DMS114 treated with DMSO at 0.1 percent for 48 hours (cell line): ENCODE data around the gene RPTOR.

Experiments
- DNase-seq: peaks from one replicate; lab custom pipeline; 2025; ENCODE audit not compliant: unreplicated experiment; lab: John Stamatoyannopoulos, UW

RPTOR gene

GRCh38 chr17:80939151-80940145 lies 394.8 kb downstream of the RPTOR start:
- DNase-seq: no peak

DNA sequence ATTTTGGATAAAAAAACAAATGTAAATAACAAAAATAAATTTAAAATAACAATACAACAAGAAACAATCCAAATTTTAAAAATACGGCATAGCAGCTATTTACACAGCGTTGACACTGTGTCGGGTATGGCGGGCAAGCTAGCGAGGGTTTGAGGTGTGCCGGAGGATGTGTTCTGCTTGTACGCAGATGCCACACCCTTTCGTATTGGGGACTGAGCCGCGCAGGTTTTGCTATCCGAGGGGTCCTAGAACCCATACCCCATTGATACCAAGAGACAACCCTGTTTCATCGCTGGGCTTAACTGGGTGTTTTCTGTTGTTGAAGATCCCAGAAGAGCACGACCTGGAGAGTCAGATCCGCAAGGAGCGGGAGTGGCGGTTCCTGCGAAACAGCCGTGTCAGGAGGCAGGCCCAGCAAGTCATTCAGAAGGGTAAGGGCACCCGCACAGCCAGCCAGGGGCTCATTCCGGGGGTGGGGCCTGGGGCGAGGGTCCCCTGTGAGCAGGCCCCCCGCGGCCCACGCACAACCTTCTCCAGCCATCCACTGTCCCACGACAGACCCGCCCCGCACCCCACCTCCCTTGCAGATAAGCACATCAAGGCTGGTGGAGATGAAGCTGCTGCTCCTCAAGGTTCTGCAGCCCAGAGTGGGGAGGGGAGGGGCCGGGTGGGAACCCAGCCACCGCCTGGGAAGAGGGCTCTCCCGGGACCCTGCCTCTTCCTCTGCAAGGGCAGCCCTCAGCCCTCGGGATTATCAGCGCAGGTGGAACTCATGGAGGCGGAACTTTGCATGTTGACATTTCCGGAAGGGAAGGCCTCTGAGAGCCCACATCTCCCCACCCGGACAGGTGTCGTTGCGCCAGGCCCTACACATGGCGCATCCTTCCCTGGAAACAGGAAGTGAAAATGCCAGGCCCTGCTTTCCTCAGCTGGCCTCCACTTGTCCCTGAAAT lies 395.8 kb downstream of the RPTOR start:
- DNase-seq: no peak

DNA sequence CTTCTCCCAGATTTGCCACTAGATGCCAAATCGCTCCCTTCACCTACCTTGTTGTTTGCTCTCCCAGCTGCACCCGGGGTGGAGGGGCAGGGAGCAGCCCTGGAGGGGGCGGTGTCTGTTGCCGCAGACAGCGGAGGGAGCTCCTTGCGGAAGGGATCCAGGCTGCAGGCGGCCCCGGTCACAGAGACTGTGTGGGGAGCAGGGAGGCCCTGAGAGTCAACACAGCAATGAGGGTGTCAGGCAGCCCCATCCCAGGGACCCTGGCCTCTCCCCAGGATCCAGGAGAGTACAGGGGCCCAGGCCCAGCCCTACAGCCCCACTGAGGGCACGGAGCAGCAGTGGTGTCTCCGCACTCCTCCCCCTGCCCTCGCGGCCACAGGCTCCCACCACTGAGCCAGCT lies 396.5 kb downstream of the RPTOR start:
- DNase-seq: no peak

DNA sequence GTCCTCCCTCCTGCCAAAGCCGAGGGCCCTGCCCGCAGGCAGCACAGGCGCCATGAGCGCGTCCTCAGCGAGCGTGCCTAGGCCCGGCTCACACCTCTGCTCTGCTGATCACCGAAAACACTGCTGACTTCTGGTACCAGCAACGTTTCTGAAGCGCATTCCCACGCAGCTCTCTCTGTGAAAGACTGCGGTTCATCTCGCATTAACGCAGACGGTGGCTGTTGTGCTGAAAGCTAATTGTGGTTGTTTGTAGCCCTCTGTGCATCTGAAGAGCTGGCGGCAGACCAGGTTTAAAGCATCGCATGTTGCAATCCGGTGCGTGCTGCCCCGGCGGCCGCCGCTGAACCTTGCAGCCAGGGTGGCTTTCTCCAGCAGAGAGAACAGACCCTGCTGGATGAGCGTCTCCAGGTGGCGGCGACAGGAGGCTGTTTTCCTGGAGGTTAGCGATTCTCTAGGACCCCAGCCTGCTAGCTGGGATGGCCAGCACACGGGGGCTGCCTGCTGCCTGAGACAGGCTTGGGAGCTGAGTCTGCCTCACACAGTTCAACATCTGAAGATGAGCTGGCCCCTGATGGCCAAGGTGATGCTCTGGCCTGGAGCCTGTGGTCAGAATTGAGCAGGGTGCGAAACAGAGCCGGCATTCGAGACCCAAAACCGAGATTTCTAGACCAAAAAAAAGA lies 397.2 kb downstream of the RPTOR start:
- DNase-seq: no peak

DNA sequence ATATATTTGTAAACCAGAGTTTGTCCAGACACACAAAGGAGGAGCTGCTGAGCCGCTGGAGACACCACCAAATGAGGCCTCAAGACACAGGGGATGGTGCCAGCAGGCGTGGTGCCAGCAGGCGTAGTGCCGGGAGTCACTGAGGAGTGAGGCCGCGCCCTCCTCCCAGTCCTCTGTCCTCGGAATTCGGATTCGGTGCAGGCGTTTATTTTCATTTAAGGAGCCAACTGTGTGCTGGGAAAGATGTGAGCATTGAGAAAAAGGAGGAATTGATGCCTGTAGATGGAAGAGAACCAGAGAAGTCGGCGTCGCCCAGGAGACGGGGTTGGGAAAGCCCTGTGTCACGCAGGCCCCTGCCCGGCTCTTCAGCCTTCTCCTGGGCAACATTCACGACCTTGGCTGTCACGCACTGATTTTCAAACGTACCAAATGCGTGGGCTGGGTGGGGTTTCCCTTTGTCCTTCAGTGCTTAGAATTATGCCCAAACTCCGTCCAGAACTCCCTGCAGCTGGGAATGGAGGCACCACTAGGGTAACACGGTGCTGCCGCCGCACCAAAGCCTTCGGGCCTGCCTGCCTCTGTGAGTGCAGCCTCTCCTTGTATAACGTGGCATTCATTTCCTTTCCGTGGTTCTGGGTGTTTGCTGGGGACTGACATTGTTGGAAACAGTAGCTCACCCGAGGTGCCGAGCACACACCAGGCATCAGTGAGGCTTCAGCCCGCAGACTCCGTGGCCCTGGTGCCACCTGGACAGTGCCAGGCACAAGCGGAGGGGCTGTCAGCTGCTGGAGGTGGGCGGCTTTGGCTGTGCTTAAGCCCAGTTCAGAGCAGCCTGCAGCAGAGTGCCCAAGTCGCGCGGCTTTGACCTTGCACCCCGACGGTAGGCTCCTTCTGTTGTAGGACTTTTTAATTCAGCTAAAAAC lies 398.0 kb downstream of the RPTOR start:
- DNase-seq: no peak

DNA sequence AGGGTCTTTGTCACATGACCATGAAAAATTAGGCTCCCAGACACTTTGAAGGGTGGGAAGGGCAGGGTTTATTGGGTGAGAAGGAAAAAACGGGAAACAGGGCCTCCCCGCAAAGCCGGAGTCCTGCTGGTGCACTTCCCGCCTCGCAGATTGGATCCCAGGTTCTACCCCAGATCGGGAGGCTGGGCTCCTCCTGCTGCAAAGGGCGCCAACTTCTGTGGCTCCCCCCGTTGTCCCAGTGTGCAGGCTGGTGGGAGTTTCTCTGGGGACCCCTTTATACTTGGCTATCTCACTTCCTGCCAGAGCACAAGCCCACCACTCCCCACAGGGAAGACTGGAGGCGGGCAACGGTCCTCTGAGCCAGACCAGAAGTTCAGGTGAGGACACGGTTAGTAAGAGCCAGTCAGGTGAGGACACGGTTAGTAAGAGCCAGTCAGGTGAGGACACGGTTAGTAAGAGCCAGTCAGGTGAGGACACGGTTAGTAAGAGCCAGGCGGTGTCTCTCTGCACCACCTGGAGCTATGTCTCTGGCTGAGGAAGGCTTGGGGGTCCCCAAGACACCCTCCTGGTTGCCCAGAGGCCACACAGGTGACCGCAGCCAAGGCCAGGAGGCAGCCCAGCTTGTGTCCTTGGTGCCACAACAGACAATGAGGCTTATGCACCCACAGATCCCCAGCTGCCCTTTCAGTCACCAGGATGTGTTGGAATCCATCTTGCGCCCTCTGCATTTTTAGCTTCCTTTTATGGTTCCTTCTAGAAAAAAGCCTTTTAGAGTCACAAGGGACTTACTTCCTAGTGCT lies 398.9 kb downstream of the RPTOR start:
- DNase-seq: no peak

GRCh38 chr17:80944326-80944725 lies 399.7 kb downstream of the RPTOR start:
- DNase-seq: no peak

GRCh38 chr17:80945736-80946135 lies 401.1 kb downstream of the RPTOR start:
- DNase-seq: no peak

DNA sequence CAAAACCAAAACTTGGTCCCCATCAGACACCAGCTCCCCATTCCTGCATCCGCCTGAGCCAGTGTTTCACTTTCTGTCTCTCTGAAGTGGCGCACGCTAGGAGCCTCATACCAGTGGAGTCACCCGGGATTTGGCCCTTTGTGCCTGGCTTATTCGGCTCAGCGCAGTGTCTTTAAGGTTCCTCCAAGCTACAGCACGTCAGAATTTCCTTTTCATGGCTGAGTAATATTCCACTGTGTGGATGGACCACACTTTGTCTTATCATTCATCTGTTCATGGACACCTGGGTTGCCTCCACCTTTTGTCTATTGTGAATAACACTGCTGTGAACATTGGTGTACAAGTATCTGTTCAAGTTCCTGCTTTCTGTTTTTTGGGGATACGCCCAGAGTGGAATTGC lies 401.8 kb downstream of the RPTOR start:
- DNase-seq: no peak

DNA sequence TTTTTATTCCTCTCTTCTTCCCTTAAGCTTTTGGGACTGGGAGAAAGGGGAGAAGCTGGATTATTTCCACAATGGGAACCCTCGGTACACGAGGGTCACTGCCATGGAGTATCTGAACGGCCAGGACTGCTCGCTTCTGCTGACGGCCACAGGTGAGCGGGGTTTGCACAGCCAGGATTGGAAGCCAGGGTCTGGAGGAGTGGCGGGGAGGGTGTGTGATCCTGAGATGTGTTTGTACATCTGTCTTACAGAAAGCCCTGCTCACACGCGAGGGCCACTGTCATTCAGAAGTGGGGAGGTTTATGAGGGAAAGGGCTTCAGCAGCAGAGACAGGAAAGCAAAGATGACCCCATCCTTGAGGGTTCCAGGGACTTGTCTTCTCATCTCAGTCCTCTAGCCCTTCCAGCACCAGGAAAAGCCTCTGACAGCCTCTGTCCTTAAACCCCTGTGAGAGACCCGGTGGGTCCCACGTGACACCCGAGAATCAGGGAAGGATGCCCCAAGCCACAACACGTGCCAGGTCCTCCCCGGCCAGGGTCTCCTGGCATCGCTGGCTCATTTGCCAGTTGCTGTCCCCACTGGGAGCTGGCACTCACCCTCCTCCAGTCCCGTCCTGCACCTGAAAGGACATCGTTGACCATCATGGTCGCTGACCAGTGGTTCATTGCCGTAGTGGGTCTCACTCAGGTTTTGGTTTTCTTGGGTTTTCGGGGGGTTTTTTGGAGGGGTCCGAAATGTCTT lies 402.7 kb downstream of the RPTOR start:
- no peak for DNase-seq

GRCh38 chr17:80948019-80948975 lies 403.7 kb downstream of the RPTOR start:
- DNase-seq: no peak

DNA sequence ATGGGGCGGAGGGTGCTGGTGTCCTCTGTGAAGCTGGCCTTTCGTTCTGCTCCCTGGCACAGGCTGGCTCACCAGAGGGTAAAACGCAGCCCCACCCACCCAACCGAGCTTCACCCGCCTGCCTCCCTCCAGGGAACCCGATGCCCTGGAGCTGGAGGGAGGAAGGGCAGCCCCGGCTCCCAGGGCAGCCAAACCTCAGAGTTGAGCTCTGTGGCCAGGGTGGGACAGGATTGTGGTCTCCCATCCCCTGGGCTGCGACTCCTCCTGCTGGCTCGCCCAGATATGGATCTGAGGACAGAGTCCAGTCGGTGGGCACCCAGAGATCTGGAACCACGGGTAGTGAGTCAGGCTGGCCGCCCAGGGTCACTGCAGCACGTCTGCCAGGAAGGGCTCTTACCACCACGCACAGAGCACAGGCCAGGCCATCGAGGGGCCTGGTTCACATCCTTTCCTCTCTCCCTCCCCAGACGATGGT lies 404.4 kb downstream of the RPTOR start:
- DNase-seq: no peak

DNA sequence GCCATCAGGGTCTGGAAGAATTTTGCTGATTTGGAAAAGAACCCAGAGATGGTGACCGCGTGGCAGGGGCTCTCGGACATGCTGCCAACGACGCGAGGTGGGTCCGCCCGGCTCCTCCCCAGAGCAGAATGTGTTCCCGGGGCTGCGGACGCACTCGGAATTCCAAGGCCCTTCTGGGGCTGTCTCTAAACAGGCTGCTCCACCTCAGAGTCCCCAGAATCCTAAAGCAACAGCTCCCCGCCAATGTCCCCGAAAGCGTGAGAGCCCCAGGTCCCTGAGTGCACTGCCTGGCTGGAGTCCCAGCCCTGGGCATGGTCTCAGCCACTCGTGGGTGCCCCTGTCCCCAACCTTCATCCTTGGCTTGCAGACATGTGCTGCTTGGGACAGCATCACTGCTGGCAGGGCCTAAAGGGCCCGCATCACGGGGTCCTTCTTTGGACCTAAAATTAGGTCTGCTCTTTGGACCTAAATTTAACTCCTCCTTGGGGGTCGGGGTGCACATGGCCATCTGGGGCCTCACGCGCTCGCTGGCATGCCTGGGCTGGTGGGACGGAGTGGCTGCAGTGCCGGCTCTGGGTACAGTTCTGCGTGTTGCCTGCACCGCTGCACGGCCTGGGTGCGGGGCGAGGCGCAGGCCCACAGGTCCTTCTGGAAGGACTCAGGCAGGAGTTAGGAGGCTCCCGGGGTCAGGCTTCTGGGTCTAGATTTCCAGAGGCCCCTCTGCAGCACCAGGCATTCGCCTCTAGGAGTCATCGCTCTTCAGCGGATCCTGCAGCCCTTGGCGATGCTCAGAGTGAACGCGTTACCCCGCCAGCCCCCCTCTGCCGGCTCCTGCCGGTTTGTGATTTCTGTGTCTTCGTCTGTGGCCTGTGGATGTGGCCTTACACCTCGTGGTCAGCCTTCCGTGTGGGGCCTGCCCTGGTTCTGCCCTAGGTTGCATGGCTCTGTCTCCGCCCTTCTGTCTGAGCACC lies 405.1 kb downstream of the RPTOR start:
- no peak for DNase-seq

- no peak for DNase-seq
These were observed 406.0 kb downstream of the RPTOR start for GRCh38 chr17:80950466-80951120.
